ENCODE results near the gene RGPD6.
"Not testable (repeated sequence)": the region's sequence is repeated elsewhere in the genome, so short reads cannot be mapped to it uniquely, and the experiment has no call there.

Gene RGPD6

GRCh38 chr2:110576763-110577416 is at the start of gene RGPD6:
RGPD6 (minus strand) TSS chr2:110577222; CDS start chr2:110577024, 198 bp downstream.
- not testable (repeated sequence) for DNase-seq

DNA sequence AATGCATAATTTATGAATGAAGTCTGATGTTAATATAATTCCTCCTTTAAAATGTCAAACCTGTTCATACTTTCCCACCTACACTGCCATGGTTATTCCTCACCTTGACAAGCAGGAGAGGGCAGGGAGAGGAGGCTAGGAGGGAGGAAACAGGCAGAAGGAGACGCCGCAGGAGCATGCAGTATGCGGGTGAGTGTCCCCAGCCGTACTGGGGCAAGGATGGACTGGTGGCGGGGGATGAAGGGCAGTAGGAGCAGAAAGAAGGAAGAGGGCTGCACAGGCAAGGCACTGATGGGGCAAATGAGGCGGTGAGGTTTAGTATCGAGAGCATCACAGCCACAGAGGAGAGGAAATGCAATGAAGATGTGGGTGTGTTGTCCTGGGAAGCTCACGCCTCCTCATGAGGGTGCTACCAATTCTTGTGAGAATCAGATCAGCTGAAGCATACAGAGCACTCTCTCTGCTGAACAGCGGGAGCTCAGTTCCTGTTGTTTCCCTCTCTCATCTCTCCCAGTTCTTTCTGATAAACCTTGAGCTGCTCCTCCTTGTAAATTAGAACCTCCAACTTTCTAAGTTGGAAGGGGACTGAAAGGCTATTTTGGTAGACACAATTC is 42.4 kb upstream of the RGPD6 start:
- DNase-seq, result not testable (repeated sequence)

GRCh38 chr2:110613927-110614326 is 36.9 kb upstream of the RGPD6 start:
- DNase-seq, result not testable (repeated sequence)

GRCh38 chr2:110610613-110611250 is 33.7 kb upstream of the RGPD6 start:
- not testable (repeated sequence) for DNase-seq

- DNase-seq, result not testable (repeated sequence)
Measured at GRCh38 chr2:110609843-110610612, 33.0 kb upstream of the RGPD6 start.

- not testable (repeated sequence) for DNase-seq
Measured at GRCh38 chr2:110608788-110609502, 31.9 kb upstream of the RGPD6 start.

DNA sequence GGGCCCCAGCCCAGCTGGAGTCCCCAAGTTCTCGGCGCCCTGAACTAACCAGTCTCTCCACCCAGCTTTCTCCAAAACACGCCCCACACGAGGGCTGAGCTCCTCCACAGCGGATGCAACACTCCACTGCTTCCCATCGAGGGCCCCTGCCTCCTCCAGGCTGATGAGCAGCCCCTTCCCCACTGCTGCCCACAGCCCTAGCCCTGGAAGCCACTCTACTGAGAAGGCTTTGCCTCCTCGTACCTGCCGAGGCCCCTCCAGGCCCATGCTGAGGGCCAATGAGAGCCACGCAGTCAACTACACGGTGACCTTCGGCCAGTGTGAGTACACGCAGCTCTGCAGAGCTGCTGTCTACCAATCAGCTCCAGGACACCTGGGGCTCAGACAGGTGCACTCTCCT is 28.0 kb upstream of the RGPD6 start:
- not testable (repeated sequence) for DNase-seq

GRCh38 chr2:110603917-110604591 is 27.0 kb upstream of the RGPD6 start:
- DNase-seq, result not testable (repeated sequence)

DNA sequence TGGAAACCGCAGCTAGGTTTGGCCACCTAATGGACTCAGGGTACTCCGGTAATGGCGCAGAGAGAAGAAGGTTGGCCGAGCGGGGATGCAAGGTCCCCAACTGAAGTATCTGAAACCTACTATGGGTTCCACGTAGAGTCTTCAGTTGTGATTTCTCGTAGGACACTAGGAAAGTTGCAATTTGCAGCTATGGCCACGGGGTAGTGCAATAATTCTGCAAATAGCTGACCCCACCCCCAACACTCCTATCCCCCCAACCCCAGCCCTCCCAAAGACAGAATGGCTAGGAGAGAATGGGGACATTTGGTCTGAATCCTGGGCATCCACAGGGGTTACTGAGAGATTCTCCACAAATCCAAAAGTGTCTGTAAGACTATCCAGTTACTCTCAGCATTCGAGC is 25.1 kb upstream of the RGPD6 start:
- not testable (repeated sequence) for DNase-seq

DNA sequence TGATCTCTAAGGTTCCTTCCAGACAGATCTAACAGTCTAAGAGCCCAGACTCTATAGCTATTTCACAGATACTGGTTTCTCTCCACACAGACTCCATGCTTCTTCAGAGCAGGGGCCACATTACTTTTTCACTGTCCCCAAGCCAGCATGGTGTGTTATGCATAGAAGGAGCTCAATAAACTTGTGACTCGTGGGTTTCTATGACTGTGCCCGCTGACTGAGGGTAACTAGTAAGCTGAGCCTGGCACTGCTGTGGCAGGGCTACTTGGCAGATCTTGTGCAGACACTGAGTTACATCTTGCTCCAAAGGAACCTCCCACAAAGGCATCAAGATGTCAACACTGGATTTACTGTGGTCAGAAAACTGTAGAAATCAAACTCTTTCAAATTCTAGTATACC is 15.0 kb upstream of the RGPD6 start:
- DNase-seq, result not testable (repeated sequence)

GRCh38 chr2:110589677-110590330 is 12.8 kb upstream of the RGPD6 start:
- not testable (repeated sequence) for DNase-seq

- not testable (repeated sequence) for DNase-seq
Measured at GRCh38 chr2:110588520-110588919, 11.5 kb upstream of the RGPD6 start.

GRCh38 chr2:110579216-110579965 is 2.4 kb upstream of the RGPD6 start:
- not testable (repeated sequence) for DNase-seq

GRCh38 chr2:110578429-110578828 is 1.4 kb upstream of the RGPD6 start:
- not testable (repeated sequence) for DNase-seq

DNA sequence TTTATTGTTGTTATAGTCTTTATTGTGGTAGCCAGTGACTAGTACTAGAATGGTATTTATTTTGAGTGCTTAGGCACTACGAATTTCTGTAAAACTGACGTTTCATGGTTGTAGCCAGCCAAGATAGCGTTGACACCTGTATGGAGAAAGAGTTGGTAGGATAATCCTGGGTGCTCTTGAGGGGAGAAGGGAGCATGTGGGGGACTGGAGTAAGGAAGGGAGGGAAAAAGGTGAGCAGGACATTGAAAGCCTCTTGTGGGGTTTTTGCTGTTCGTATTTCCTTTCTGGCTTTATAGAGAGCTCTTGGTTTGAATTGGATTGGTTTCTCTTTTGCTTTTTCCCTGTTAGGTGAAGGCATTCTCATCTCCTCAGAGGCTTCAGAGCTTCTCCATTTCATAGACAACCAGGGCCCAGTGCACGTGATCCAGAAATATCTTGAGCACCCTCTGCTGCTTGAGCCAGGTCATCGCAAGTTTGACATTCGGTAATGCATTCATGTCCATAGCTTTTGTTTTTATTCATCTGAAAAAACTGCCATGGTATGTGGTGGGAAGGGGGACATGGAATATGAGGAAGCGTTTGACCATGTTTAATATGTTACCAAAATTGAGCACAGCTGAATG is 77.2 kb downstream of the RGPD6 start:
- not testable (repeated sequence) for DNase-seq

GRCh38 chr2:110496027-110496426 is 81.0 kb downstream of the RGPD6 start:
- DNase-seq, result not testable (repeated sequence)

GRCh38 chr2:110494488-110494887 is 82.5 kb downstream of the RGPD6 start:
- DNase-seq, result not testable (repeated sequence)

- DNase-seq, result not testable (repeated sequence)
Measured at GRCh38 chr2:110488991-110489390, 88.0 kb downstream of the RGPD6 start.

DNA sequence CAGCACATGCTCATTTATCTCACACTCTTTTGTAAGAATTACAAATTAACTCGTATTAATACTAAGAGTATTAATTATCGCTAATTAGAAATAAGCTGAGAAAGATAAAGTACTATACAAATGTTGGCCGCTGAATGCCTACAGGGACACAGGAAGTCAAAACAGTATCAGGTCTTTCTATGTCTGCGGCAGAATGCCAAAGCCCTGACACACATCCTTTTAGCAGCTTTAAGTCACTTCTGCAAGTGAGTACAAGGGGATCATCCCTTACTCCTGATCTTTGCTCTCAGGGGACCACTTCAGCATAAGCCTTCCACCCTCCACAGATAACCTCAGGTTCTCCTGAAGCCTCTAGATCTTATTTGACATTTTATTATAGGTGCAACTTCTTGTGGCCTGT is 94.3 kb downstream of the RGPD6 start:
- DNase-seq, result not testable (repeated sequence)

DNA sequence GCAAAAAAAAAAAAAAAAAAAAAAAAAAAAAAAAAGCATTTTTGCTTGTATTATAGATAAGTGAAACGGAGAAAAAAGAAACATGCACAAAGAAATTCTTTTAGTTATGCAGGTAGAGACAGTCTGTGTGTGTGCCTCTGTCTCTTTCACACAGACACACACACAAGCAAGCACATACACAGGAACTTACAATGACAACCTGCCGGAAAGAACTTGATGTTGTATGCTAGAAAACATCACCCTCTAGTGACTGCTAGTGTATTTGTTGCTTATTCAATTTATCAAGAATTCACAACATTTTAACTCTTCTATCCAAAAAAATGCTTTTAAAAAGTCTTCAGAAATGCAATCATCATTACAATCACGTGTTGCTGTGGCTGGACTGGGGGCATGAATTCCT is 95.8 kb downstream of the RGPD6 start:
- not testable (repeated sequence) for DNase-seq
